ENCODE results near the gene INSM1.

GRCh38 chr20:20321134-20321533, 46.8 kb upstream of the INSM1 start:
- TF ChIP-seq KAT7 (CRISPR knock-in tag; IDR thresholded peaks at IDR 0.05; ENCODE audit: borderline replicate concordance): no peak
- no peak for TF ChIP-seq NR3C1 (CRISPR knock-in tag; conservative IDR thresholded peaks at IDR 0.05; ENCODE audit: low read depth)
- no peak for TF ChIP-seq CTCF (IDR thresholded peaks at IDR 0.05)
- TF ChIP-seq MAX (CRISPR knock-in tag; IDR thresholded peaks at IDR 0.05): no peak
- no peak for TF ChIP-seq FOXP4 (CRISPR knock-in tag; IDR thresholded peaks at IDR 0.05)
- TF ChIP-seq ZBTB21 (CRISPR knock-in tag; IDR thresholded peaks at IDR 0.05; ENCODE audit: borderline replicate concordance): no peak
- no peak for TF ChIP-seq USF1 (CRISPR knock-in tag; IDR thresholded peaks at IDR 0.05)
- no peak for TF ChIP-seq USF2 (CRISPR knock-in tag; IDR thresholded peaks at IDR 0.05)
- no peak for TF ChIP-seq NFYB (CRISPR knock-in tag; conservative IDR thresholded peaks at IDR 0.05; ENCODE audit: low read depth)
- no peak for TF ChIP-seq TCF7 (CRISPR knock-in tag; IDR thresholded peaks at IDR 0.05; ENCODE audit: low read depth)

Measured in WTC11 (cell line).